ENCODE results near the gene ENTR1. TPM values are rescaled to one million over a fixed set of nuclear protein-coding genes. Genes with fewer than 3 reads are reported as not detected.

ENTR1 gene
- total and polyA plus RNA-seq, 10 of the 15 experiments (the other 5 are each of a cell fraction or from before 2014, with no cell fraction given), result 8.2 to 96.4 (median 41.1) TPM

- Histone ChIP-seq H3K4me2 (ENCODE audit: control insufficient read depth, insufficient read depth) (no peak overlapping the region), H3K4me1 (ENCODE audit: control insufficient read depth, insufficient read depth, low read length) (no peaks in the 10 kb centered on the region), H3K79me2 (ENCODE audit: control insufficient read depth, insufficient read depth, low read length) (peaks cover 5% of the 10 kb centered on the region), H3K9me3 (replicated peaks; ENCODE audit: control insufficient read depth, insufficient read depth, low read length) (no peaks in the 10 kb centered on the region), H3K4me3 (no peak overlapping the region), H3K27ac (ENCODE audit: control insufficient read depth, insufficient read depth) (no peak overlapping the region), H3K36me3 (ENCODE audit: control insufficient read depth in 2 of 2, insufficient read depth in 2 of 2, low read length in 1 of 2) (peaks cover 23 to 25% of the 10 kb centered on the region in 2 experiments), H2AFZ (ENCODE audit: control insufficient read depth, low read depth, low read length) (no peak overlapping the region), H4K20me1 (ENCODE audit: control insufficient read depth, insufficient read depth) (no peaks in the 10 kb centered on the region; the same call in 1 of the 2 replicates), H3K27me3 (replicated peaks in 1 of 2; ENCODE audit: control insufficient read depth in 2 of 2, insufficient read depth in 2 of 2, low read length in 1 of 2) (no peaks in the 10 kb centered on the region), H3K9ac (ENCODE audit: control insufficient read depth, insufficient read depth, low read length) (no peak overlapping the region)
- ChIA-PET CTCF (no interaction called here), SMC1A (ENCODE audit: uncharacterized antibody, unreplicated experiment) (no interaction called here), POLR2A (interaction anchor here (0.6 kb wide), 1 partner anchor 201 kb away, joined by 4 read pairs; no protein-coding TSS in a partner anchor), RAD21 (ENCODE audit: unreplicated experiment) (no interaction called here)
- 92% methylated on average over 20 of the region's 20 CpGs for WGBS (ENCODE audit: insufficient coverage, insufficient replicate concordance, low lambda C conversion rate, missing lambda C conversion rate)
- TF ChIP-seq E4F1 (IDR thresholded peaks at IDR 0.05; ENCODE audit: borderline replicate concordance, partially characterized antibody) (no peak), NFIC (IDR thresholded peaks at IDR 0.05; ENCODE audit: low read depth, low read length) (no peak), ZNF622 (IDR thresholded peaks at IDR 0.05) (no peak), KDM1A (IDR thresholded peaks at IDR 0.05; ENCODE audit: borderline replicate concordance) (no peak), BACH1 (IDR thresholded peaks at IDR 0.05; ENCODE audit: borderline replicate concordance) (no peak), MYC (IDR thresholded peaks at IDR 0.05; ENCODE audit: insufficient read depth, insufficient read length, insufficient replicate concordance, low read length, severe bottlenecking) (no peak), TCF3 (IDR thresholded peaks at IDR 0.05; ENCODE audit: borderline replicate concordance, insufficient read depth, low read depth, low read length) (no peak), RB1 (IDR thresholded peaks at IDR 0.05; ENCODE audit: borderline replicate concordance) (no peak), NFXL1 (IDR thresholded peaks at IDR 0.05; ENCODE audit: borderline replicate concordance) (no peak)
- no peak for FAIRE-seq
- DNase-seq (ENCODE audit: low read depth, low spot score), result no peak
- intact Hi-C loops (cut with micrococcal nuclease; ENCODE audit: unreplicated experiment), result no loop called here
- no TSS peak for BruUV-seq (replicated peaks)
- in situ Hi-C loops (cut with MboI), result no loop called here
- ATAC-seq, result no peak
These were observed 33.7 kb upstream of the ENTR1 start for GRCh38 chr9:136444102-136444501.

All from GM12878 (cell line).